ENCODE measurements around the gene PBX1. TPM values are rescaled to one million over a fixed set of nuclear protein-coding genes. Genes with fewer than 3 reads are reported as not detected.
"Not testable (repeated sequence)": the region's sequence is repeated elsewhere in the genome, so short reads cannot be mapped to it uniquely, and the experiment has no call there.

PBX1 gene
- total RNA-seq, 2 donors from 2014 or later = 50.2 to 60.4 TPM

DNA sequence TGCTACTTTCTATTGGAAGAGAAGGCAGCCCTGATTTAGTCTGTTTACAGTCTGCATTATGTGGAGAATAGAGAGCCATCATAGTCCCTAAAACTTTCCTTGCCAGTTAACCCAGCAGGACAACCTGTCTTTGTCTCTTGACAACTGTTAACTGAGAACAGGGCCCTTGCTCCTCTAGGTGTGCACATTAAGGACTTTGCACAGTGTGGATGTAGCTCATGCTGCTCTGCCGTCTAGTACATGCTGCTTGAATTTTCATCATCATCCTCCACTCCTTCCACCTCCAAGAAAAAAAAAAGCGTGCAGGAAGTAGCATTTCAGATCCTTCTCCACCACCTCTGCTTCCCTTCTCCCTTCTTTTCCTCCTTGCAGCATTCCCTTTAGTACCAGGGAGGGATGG, 91.5 kb downstream of the PBX1 start:
- Histone ChIP-seq H3K4me1 (replicated peaks) (peaks cover 13% of the 10 kb centered on the region), H3K27ac (peak overlapping the region in 1 of 2 donors; percentile 48), H3K9me3 (no peaks in the 10 kb centered on the region), H3K27me3 (replicated peaks; ENCODE audit: insufficient read depth) (no peaks in the 10 kb centered on the region), H3K36me3 (no peaks in the 10 kb centered on the region), H3K4me3 (no peak overlapping the region)
- intact Hi-C loops (cut with DNase I) = no loop called here
- 72% methylated on average over 2 of the region's 2 CpGs for WGBS
- TF ChIP-seq POLR2A (IDR thresholded peaks at IDR 0.05) = no peak
- TF ChIP-seq, protein P1, sequence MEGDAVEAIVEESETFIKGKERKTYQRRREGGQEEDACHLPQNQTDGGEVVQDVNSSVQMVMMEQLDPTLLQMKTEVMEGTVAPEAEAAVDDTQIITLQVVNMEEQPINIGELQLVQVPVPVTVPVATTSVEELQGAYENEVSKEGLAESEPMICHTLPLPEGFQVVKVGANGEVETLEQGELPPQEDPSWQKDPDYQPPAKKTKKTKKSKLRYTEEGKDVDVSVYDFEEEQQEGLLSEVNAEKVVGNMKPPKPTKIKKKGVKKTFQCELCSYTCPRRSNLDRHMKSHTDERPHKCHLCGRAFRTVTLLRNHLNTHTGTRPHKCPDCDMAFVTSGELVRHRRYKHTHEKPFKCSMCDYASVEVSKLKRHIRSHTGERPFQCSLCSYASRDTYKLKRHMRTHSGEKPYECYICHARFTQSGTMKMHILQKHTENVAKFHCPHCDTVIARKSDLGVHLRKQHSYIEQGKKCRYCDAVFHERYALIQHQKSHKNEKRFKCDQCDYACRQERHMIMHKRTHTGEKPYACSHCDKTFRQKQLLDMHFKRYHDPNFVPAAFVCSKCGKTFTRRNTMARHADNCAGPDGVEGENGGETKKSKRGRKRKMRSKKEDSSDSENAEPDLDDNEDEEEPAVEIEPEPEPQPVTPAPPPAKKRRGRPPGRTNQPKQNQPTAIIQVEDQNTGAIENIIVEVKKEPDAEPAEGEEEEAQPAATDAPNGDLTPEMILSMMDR (IDR thresholded peaks at IDR 0.05) = no peak
- TF ChIP-seq POLR2AphosphoS5 (IDR thresholded peaks at IDR 0.05) = no peak
- DNase-seq (ENCODE audit: low spot score) = no peak

DNA sequence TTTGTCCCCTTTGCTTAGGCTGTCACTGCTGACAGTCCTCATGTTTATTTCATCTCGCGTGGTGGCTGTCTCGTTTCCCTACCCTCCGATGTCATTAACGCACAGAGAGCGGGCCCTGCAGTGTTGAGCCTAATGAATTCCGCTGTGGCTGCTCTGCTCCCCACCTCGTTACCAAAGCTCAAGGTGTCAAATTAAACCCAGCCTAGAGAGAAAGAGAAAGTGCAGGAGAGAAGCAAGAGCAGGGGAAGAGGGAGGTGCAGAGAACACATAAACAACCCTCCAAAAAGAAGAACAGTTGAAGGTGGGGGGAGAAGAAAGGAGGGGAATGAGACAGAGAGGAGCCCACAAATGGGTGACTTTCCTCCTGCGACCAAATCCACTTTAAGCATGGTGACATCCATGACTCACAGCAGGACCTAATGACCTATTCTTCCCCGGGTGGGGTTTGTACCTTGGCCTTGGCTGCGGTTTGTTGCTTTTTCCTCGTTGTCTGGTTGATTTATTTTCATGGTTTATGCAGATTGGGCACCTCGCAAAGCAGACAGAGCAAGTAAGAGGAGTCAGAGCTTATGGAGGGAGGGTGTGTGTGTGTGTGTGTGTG, 92.5 kb downstream of the PBX1 start:
- intact Hi-C loops (cut with DNase I) = no loop called here
- 30% methylated on average over 13 of the region's 13 CpGs for WGBS
- no peak overlapping the region for H3K4me3 ChIP-seq
- no peaks in the 10 kb centered on the region for H3K9me3 ChIP-seq
- TF ChIP-seq, protein P1 (IDR thresholded peaks at IDR 0.05) = no peak
- no peak for TF ChIP-seq POLR2A (IDR thresholded peaks at IDR 0.05)
- TF ChIP-seq POLR2AphosphoS5 (IDR thresholded peaks at IDR 0.05) = peak; percentile 28
- no peak for DNase-seq (ENCODE audit: low spot score)
- H3K4me1 ChIP-seq (replicated peaks) = peaks cover 11% of the 10 kb centered on the region
- H3K27me3 ChIP-seq (replicated peaks; ENCODE audit: insufficient read depth) = no peaks in the 10 kb centered on the region
- no peaks in the 10 kb centered on the region for H3K36me3 ChIP-seq
- H3K27ac ChIP-seq = peak overlapping the region; percentile 3 to 48

DNA sequence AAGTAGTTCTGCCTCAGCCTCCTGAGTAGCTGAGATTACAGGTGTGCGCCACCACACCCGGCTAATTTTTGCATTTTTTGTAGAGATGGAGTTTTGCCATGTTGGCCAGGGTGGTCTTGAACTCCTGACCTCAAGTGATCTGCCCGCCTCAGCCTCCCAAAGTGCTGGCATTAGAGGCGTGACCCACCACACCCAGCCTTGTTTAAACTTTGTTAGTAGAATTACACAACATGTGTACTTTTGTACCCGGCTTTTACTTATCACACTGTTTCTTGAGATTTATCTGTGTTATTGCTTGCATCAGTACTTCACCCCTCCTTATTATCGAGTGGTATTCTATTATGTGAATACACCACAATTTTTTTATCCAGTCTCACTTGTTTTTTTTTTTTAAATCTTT, 94.0 kb downstream of the PBX1 start:
- 92% methylated on average over 6 of the region's 6 CpGs for WGBS
- DNase-seq (ENCODE audit: low spot score); H3K36me3 ChIP-seq; H3K4me1 ChIP-seq (replicated peaks); intact Hi-C loops (cut with DNase I); H3K4me3 ChIP-seq; H3K9me3 ChIP-seq; H3K27me3 ChIP-seq (replicated peaks; ENCODE audit: insufficient read depth); H3K27ac ChIP-seq: not testable (repeated sequence)

DNA sequence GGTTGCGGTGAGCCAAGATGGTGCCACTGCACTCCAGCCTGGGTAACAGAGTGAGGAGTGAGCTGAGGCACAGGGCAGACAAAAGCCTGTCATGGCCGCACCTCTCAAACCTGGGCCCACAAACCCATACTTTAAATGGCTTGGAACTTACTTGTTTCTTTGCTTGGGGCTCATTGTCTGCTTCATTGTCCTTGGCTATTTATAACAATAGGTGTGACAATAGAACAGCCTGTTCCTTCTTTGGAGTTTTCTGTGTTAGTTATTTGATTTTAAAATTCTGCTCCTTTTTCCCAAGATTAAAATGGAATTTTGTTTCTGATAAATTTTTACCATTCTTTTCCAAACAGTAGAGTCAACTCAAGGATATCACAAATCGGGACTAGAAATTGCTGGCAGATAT, 94.7 kb downstream of the PBX1 start:
- Histone ChIP-seq H3K36me3 (no peaks in the 10 kb centered on the region), H3K9me3 (no peaks in the 10 kb centered on the region), H3K4me1 (replicated peaks) (peaks cover 1% of the 10 kb centered on the region), H3K27ac (no peak overlapping the region), H3K4me3 (no peak overlapping the region), H3K27me3 (replicated peaks; ENCODE audit: insufficient read depth) (no peaks in the 10 kb centered on the region)
- intact Hi-C loops (cut with DNase I) = no loop called here
- 86% methylated on average over 3 of the region's 3 CpGs for WGBS
- TF ChIP-seq POLR2A (IDR thresholded peaks at IDR 0.05) (no peak), POLR2AphosphoS5 (IDR thresholded peaks at IDR 0.05) (no peak)
- TF ChIP-seq, protein P1 (IDR thresholded peaks at IDR 0.05) = no peak
- DNase-seq (ENCODE audit: low spot score) = no peak

DNA sequence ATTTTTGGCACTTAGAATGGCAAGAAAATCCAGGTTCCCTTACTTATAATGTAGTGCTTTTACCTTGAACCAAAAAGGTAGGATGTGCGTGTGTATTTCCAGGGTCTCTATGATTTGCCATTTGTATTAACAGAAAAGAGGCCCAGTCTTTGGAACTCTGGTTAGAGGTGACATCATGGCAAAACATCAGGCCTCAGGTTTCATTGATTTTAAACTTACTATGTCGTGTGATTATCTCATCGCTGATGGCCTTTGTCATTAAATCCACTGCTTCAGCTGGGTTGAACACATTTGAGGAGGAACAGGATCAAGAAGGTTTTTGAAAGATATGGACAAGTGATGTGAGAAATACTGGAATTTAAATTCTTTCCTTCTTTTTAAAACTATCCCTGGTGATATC, 95.2 kb downstream of the PBX1 start:
- Histone ChIP-seq H3K27me3 (replicated peaks; ENCODE audit: insufficient read depth) (no peaks in the 10 kb centered on the region), H3K27ac (no peak overlapping the region), H3K36me3 (no peaks in the 10 kb centered on the region), H3K9me3 (no peaks in the 10 kb centered on the region), H3K4me1 (replicated peaks) (peaks cover 6% of the 10 kb centered on the region), H3K4me3 (no peak overlapping the region)
- DNase-seq (ENCODE audit: low spot score) = no peak
- TF ChIP-seq POLR2AphosphoS5 (IDR thresholded peaks at IDR 0.05) (no peak), POLR2A (IDR thresholded peaks at IDR 0.05) (no peak)
- TF ChIP-seq, protein P1 (IDR thresholded peaks at IDR 0.05) = no peak
- WGBS = 61% methylated on average over 3 of the region's 3 CpGs
- intact Hi-C loops (cut with DNase I) = no loop called here
